Activated B cell treated with CpG ODN at 0.5 μM for 24 hours (primary cell): ENCODE measurements around the gene TRIML1. TPM values are rescaled to one million over a fixed set of nuclear protein-coding genes. Genes with fewer than 3 reads are reported as not detected.

ENCODE experiments used
- ATAC-seq: fragments of 200-7000 bp; cut with Tn5 transposase; one replicate; pipeline ENCODE4 v1.10.0; 2021; ENCODE audit warnings: low read depth, mild to moderate bottlenecking, moderate library complexity
- CTCF ChIA-PET: fragments of 350-600 bp; sonication (Branson Sonifier 250); formaldehyde crosslinking; loops from one replicate; lab custom pipeline; 2021; ENCODE audit warnings: antibody characterized with exemption; lab: Charles Lee
- POLR2A ChIA-PET: fragments of 350-600 bp; sonication (Branson Sonifier 250); formaldehyde crosslinking; loops from one replicate; lab custom pipeline; 2021; ENCODE audit warnings: antibody characterized with exemption; lab: Charles Lee
- DNase-seq: peaks from one replicate; pipeline ENCODE4 v3.0.0; 2022
- H3K27ac Mint-ChIP-seq: one replicate; pipeline ENCODE4 v1.8.0; 2020; ENCODE audit warnings: mixed read lengths
- H3K27me3 Mint-ChIP-seq: one replicate; pipeline ENCODE4 v1.8.0; 2021; ENCODE audit warnings: mixed read lengths
- H3K36me3 Mint-ChIP-seq: one replicate; pipeline ENCODE4 v1.8.0; 2021; ENCODE audit warnings: low read depth, mixed read lengths
- H3K4me1 Mint-ChIP-seq: one replicate; pipeline ENCODE4 v1.8.0; 2021; ENCODE audit warnings: mixed read lengths
- H3K4me3 Mint-ChIP-seq: one replicate; pipeline ENCODE4 v1.8.0; 2020; ENCODE audit warnings: mild to moderate bottlenecking, mixed read lengths
- H3K9me3 Mint-ChIP-seq: one replicate; pipeline ENCODE4 v1.8.0; 2020; ENCODE audit warnings: mixed read lengths
- intact Hi-C: fragments of 100-400 bp; cut with micrococcal nuclease; formaldehyde crosslinking; loops from one replicate; pipeline ENCODE4 v1.15.1; 2024
- total RNA-seq: library from RNA; stranded (reverse); gene quantifications from 2 replicates; pipeline ENCODE4 v1.2.3, GENCODE V29; 2022
- TF ChIP-seq, protein P1 (sequence below): fragments of 200-600 bp; IDR thresholded peaks from one replicate; pipeline ENCODE4 v1.8.0; 2022; ENCODE audit warnings: antibody characterized with exemption, mild to moderate bottlenecking

Gene TRIML1, protein sequence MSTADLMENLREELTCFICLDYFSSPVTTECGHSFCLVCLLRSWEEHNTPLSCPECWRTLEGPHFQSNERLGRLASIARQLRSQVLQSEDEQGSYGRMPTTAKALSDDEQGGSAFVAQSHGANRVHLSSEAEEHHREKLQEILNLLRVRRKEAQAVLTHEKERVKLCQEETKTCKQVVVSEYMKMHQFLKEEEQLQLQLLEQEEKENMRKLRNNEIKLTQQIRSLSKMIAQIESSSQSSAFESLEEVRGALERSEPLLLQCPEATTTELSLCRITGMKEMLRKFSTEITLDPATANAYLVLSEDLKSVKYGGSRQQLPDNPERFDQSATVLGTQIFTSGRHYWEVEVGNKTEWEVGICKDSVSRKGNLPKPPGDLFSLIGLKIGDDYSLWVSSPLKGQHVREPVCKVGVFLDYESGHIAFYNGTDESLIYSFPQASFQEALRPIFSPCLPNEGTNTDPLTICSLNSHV
- total RNA-seq = not detected in 2 replicates

DNA sequence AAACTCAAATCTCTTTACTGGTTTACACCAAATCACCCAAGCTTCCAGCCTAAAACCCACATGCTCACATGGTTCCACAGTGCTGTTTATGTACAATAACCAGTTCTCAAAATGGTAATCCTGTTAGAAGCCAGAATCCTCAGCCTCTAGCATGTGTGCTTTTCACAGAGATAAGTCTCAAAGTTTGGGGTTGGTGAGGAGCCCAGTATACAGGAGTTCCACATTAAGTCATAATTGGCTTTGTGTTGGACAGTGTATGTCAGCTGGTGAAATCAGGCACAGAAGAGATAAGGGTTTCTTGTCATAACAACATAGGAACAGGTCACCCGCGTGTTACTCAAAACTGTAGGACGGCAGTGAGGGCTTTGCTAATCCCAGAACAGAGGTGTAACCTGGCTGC is at the start of gene TRIML1:
Gene TRIML1, plus strand, starts transcription at position 301 of the 400 bp plus-strand sequence. CDS start 118 bp downstream, outside the sequence.
- no peak within 1 kb of the TSS for H3K4me3 Mint-ChIP-seq
- ATAC-seq (no peak), DNase-seq (no peak)
- TF ChIP-seq, protein P1, sequence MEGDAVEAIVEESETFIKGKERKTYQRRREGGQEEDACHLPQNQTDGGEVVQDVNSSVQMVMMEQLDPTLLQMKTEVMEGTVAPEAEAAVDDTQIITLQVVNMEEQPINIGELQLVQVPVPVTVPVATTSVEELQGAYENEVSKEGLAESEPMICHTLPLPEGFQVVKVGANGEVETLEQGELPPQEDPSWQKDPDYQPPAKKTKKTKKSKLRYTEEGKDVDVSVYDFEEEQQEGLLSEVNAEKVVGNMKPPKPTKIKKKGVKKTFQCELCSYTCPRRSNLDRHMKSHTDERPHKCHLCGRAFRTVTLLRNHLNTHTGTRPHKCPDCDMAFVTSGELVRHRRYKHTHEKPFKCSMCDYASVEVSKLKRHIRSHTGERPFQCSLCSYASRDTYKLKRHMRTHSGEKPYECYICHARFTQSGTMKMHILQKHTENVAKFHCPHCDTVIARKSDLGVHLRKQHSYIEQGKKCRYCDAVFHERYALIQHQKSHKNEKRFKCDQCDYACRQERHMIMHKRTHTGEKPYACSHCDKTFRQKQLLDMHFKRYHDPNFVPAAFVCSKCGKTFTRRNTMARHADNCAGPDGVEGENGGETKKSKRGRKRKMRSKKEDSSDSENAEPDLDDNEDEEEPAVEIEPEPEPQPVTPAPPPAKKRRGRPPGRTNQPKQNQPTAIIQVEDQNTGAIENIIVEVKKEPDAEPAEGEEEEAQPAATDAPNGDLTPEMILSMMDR = no peak
- H3K27me3 Mint-ChIP-seq = no peaks in the 10 kb centered on the region
- H3K27ac Mint-ChIP-seq = no peak within 1 kb of the TSS
- ChIA-PET CTCF (no interaction called here), POLR2A (no interaction called here)
- intact Hi-C loops = no loop called here
- peaks cover 8% of the 10 kb centered on the region for H3K9me3 Mint-ChIP-seq
- no peaks in the 10 kb centered on the region for H3K4me1 Mint-ChIP-seq
- H3K36me3 Mint-ChIP-seq = no peaks in the 10 kb centered on the region

DNA sequence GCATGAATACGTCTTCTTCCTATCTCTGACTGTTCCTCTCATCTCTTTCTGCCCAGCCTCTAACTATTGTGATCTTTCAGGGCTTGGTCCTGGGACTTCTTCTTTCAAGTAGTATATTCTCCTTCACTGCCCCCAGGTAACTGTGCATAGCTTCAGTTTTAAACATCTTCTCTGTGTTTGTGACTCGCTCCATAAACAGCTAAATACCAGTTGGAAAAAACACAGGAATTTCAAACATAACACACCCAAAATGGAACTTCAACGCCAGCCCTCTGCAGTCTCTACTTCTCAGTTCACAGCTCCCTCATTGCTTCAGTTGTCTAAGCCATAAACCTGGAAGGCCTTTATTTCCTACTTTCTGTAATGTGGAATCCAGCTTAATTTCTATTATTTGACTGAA is 46.4 kb upstream of the TRIML1 start:
- ChIA-PET CTCF (no interaction called here), POLR2A (no interaction called here)
- Mint-ChIP-seq H3K4me1 (no peaks in the 10 kb centered on the region), H3K27me3 (no peaks in the 10 kb centered on the region), H3K27ac (no peak overlapping the region), H3K36me3 (no peaks in the 10 kb centered on the region), H3K9me3 (peaks cover 18% of the 10 kb centered on the region), H3K4me3 (no peak overlapping the region)
- TF ChIP-seq, protein P1 = no peak
- no peak for ATAC-seq
- intact Hi-C loops = no loop called here
- DNase-seq = no peak

DNA sequence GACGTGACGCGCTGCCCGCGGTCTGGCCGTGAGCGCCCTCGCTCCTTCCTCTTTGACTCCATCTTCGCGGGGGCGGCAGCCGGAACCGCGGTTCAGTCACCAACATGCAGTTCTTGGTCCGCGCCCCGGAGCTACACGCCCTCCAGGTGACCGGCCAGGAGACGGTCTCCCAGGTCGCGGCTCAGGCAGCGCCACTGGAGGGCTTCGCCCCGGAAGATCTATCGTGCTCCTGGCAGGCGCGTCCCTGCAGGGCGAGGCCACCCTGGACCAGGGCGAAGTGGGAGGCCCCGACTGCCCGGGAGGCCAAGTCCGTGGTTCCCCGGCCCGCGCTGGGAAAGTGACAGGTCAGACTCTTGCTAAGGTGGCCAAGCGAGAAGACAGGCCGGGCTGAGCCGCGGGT is 32.8 kb upstream of the TRIML1 start:
- ChIA-PET CTCF (no interaction called here), POLR2A (no interaction called here)
- ATAC-seq (no peak), DNase-seq (no peak)
- intact Hi-C loops = no loop called here
- Mint-ChIP-seq H3K36me3 (no peaks in the 10 kb centered on the region), H3K4me3 (no peak overlapping the region), H3K9me3 (peaks cover 12% of the 10 kb centered on the region), H3K27me3 (no peaks in the 10 kb centered on the region), H3K27ac (no peak overlapping the region), H3K4me1 (no peaks in the 10 kb centered on the region)
- TF ChIP-seq, protein P1 = no peak

DNA sequence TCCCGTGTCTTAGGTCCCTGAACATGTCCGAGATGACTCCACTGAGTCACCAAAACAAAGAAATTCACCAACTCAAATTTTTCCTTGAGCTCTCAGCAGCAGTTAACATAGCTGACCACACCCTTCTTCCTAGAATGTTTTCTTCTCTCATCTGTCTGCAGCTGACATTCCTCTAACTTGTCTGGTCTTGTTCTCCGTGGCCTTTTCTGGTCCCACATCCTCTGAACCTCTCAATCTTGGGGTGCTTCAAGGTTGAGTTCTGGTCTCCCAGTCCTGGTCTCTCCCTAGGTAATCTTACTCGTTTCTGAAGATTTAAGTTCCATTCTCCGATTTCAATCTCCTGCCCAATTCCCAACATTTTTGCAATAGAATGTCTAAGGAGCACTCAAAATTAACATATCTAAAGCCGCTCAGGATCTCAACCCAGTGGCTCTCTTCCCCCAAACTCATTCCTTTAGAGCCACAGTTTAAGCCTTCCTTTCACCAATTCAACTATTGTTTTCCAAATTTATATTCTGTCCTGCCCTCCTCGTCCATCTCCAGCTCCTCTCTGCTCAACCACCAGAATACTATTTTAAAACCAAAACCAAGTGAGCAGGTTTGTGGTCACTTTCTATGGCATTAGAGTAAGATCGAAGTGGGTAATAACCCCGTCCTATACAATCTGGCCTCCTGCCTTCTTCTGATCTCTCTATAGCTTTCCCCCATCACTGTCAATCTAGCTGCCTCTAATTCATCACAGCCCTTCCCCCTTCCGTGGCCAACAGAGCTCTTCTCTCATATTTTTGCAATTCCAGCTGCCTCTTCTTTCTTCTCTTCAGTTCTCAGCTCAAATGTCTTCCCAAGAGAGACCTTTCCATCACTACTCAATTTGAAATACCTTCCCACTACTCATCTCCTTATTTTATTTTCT is 31.1 kb upstream of the TRIML1 start:
- no peak for ATAC-seq
- Mint-ChIP-seq H3K27me3 (no peaks in the 10 kb centered on the region), H3K4me1 (no peaks in the 10 kb centered on the region), H3K9me3 (peaks cover 12% of the 10 kb centered on the region), H3K27ac (no peak overlapping the region), H3K36me3 (no peaks in the 10 kb centered on the region), H3K4me3 (no peak overlapping the region)
- intact Hi-C loops = no loop called here
- POLR2A ChIA-PET = no interaction called here
- TF ChIP-seq, protein P1 = no peak
- CTCF ChIA-PET = no interaction called here
- no peak for DNase-seq
